Right atrium auricular region (tissue), 2 donors: ENCODE measurements around the gene AGRN. TPM values are rescaled to one million over a fixed set of nuclear protein-coding genes. Genes with fewer than 3 reads are reported as not detected.
A peak's percentile ranks its signal among the peaks of the same experiment; 100 is the strongest.

ENCODE experiments used
- DNase-seq: peaks from one replicate; pipeline ENCODE4 v3.0.0-alpha.2; 2019; ENCODE audit warnings: low spot score
- H3K27ac ChIP-seq, 2 donors: fragments of 200-600 bp; sonication (generic); 1 replicate in 1 of 2; 2 replicates in 1 of 2; pipeline ENCODE4 v1.5.1; 2016 to 2019
- H3K27me3 ChIP-seq, 2 donors: fragments of 200-600 bp; sonication (generic); one replicate each; pipeline versions ENCODE4 v1.5.1 to v1.6.0; 2017 to 2019
- H3K36me3 ChIP-seq: fragments of 200-600 bp; sonication (generic); one replicate; pipeline ENCODE4 v1.5.1; 2016
- H3K4me1 ChIP-seq, 2 donors: fragments of 200-600 bp; sonication (generic); one replicate each; pipeline versions ENCODE4 v1.5.1 to v1.6.0; 2017 to 2019
- H3K4me3 ChIP-seq, 2 donors: fragments of 200-600 bp; sonication (generic); 1 replicate in 1 of 2; 2 replicates in 1 of 2; pipeline ENCODE4 v1.5.1; 2017 to 2019; ENCODE audit warnings: mild to moderate bottlenecking in 1 of 2, moderate library complexity in 1 of 2
- H3K9me3 ChIP-seq, 2 donors: fragments of 200-600 bp; sonication (generic); one replicate each; pipeline ENCODE4 v1.5.1; 2019
- CTCF ChIP-seq, 2 donors: fragments of 200-600 bp; sonication (generic); IDR thresholded peaks; one replicate each; pipeline ENCODE4 v1.5.1; 2019; ENCODE audit warnings: antibody characterized with exemption in 2 of 2
- total RNA-seq, 2 donors: library from RNA; depleted of rRNA; stranded (reverse); fragments of >200 nt; gene quantifications; one replicate each; pipeline ENCODE4 v1.1.0, GENCODE V29; 2016

The AGRN gene
- total RNA-seq, 2 donors from 2014 or later, result 22.5 to 27.9 TPM

- Histone ChIP-seq H3K9me3 (no peaks in the 10 kb centered on the region), H3K4me1 (peaks cover 0 to 63% of the 10 kb centered on the region in 2 donors), H3K36me3 (no peaks in the 10 kb centered on the region), H3K27me3 (no peaks in the 10 kb centered on the region), H3K4me3 (peak overlapping the region; percentile 80 to 81), H3K27ac (peak overlapping the region; percentile 99)
- no peak for DNase-seq
- no peak for TF ChIP-seq CTCF (IDR thresholded peaks at IDR 0.05)
Observed at GRCh38 chr1:1001057-1001783, 18.7 kb upstream of the AGRN start.

GRCh38 chr1:1003618-1004419 is 16.1 kb upstream of the AGRN start:
- peaks cover 0 to 52% of the 10 kb centered on the region in 2 donors for H3K4me1 ChIP-seq
- H3K9me3 ChIP-seq, result no peaks in the 10 kb centered on the region
- DNase-seq, result no peak
- no peak overlapping the region for H3K4me3 ChIP-seq
- TF ChIP-seq CTCF (IDR thresholded peaks at IDR 0.05), result no peak
- no peaks in the 10 kb centered on the region for H3K36me3 ChIP-seq
- no peaks in the 10 kb centered on the region for H3K27me3 ChIP-seq
- H3K27ac ChIP-seq, result no peak overlapping the region

- Histone ChIP-seq H3K27me3 (no peaks in the 10 kb centered on the region), H3K27ac (peak overlapping the region in 1 of 2 donors; percentile 37), H3K4me1 (peaks cover 0 to 46% of the 10 kb centered on the region in 2 donors), H3K36me3 (no peaks in the 10 kb centered on the region), H3K4me3 (no peak overlapping the region), H3K9me3 (no peaks in the 10 kb centered on the region)
- TF ChIP-seq CTCF (IDR thresholded peaks at IDR 0.05), result no peak
- no peak for DNase-seq
Observed at GRCh38 chr1:1004420-1004779, 15.5 kb upstream of the AGRN start.

- H3K36me3 ChIP-seq, result no peaks in the 10 kb centered on the region
- H3K4me3 ChIP-seq, result no peak overlapping the region
- no peak for DNase-seq
- H3K9me3 ChIP-seq, result no peaks in the 10 kb centered on the region
- TF ChIP-seq CTCF (IDR thresholded peaks at IDR 0.05), result no peak
- H3K27ac ChIP-seq, result peak overlapping the region; percentile 37 to 45
- H3K4me1 ChIP-seq, result peaks cover 0 to 44% of the 10 kb centered on the region in 2 donors
- no peaks in the 10 kb centered on the region for H3K27me3 ChIP-seq
Observed at GRCh38 chr1:1004780-1005697, 14.9 kb upstream of the AGRN start.

GRCh38 chr1:1005774-1006304 is 14.1 kb upstream of the AGRN start:
- Histone ChIP-seq H3K27ac (peak overlapping the region; percentile 37 to 45), H3K27me3 (no peaks in the 10 kb centered on the region)
- no peak for DNase-seq

More at GRCh38 chr1:1005774-1006304, 14.1 kb upstream of the AGRN start:
- Histone ChIP-seq H3K4me1 (peaks cover 0 to 38% of the 10 kb centered on the region in 2 donors), H3K4me3 (no peak overlapping the region), H3K9me3 (no peaks in the 10 kb centered on the region), H3K36me3 (no peaks in the 10 kb centered on the region)
- TF ChIP-seq CTCF (IDR thresholded peaks at IDR 0.05), result no peak
